GM18498 (cell line): ENCODE data around the gene CEP126.
A peak's percentile ranks its signal among the peaks of the same experiment; 100 is the strongest.
"Not testable (repeated sequence)": the region's sequence is repeated elsewhere in the genome, so short reads cannot be mapped to it uniquely, and the experiment has no call there.

Source experiments
- ATAC-seq: cut with Tn5 transposase; IDR thresholded peaks from one replicate; pipeline ENCODE4 v1.9.1; 2021; ENCODE audit warnings: mild to moderate bottlenecking, moderate library complexity; ENCODE audit not compliant: unreplicated experiment

CEP126 gene

GRCh38 chr11:101931692-101932091, 16.9 kb downstream of the CEP126 start:
- ATAC-seq, result no peak

DNA sequence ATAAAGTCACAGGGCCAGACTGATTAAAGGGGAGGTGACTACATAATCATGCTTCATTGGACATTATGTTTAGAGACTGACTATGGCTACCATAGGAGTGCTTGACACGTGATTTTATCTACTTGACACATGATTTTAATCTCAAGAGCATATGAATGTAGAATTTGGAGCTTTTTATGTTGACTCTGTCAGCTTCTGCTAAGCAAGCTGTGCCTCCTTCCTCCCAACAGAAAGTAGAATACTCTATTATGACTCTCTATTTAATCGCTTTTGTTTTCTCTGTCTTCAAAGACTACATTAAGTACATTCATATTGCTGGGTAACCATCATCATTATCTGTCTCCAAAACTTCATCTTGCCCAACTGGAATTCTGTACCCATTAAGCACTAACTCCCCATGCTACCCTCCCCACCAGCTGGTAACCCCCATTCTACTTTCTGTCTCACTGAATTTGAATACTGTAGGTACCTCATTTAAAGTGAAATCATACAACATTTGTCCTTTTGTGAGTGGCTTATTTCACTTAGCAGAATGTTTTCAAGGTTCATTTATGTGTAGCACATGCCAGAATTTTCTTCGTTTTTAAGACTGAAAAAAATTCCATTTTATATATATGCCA, 26.2 kb downstream of the CEP126 start:
- no peak for ATAC-seq

DNA sequence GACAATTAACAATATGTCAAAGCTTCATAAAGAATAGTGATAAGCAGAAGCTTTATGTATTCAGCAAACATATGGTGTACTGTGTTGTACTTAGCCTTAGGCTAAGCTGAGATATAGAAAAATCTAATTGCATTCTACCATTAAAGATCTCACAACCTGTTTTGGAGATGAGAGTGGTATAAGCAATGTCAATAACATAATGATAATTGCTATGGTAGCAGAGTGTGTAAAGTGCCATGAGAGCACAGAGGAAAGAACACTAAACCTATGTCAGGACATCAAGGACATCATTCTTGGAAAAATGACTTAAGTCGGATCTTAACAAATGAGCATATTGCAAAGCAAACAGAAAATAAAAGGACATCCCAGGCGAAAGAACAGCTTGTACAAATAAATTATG, 30.1 kb downstream of the CEP126 start:
- no peak for ATAC-seq

- no peak for ATAC-seq
Observed at GRCh38 chr11:101945448-101945847, 30.6 kb downstream of the CEP126 start.

DNA sequence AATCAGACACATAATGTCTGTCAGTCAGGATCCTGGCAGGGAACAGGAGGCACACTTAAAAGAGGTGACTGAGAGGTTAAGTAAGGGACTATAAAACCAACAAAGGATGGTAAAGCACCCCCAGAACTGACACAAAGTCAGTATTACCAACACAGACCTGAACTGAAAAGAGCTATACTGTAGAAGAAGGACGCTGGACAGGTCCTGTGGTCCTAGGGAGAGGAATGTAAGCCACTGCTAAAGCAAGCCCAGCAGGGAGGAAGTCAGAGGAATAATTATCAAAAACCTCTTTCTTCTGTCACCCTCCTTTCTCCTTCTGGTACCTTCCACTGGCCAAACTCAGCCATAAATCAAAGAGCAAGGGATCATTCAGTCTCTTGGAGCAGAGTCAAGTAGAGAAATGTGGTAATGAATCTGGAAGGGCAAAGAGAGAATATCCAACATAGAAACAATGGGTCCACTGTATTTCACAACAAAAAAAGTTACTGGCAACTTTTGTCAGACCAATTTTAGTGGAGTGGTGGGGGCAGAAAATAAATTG, 34.9 kb downstream of the CEP126 start:
- no peak for ATAC-seq

DNA sequence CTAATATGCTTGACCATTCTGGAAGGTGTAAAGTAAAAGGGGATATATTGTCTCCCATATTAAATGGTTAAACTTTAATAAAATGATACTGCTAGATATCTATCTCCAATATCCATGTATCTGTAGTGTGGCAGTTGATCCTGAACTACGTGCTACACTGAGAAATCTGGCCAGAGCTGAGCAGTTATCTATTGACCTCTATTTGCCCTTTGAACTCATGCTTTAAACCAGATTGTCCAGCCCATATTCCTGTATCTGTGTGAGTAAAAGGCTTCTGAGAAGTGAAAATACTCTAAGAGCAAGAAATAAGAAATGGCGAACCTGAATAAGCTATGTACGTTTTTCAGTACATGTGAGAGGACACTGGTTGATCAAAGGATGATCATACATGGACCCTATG, 40.5 kb downstream of the CEP126 start:
- no peak for ATAC-seq

DNA sequence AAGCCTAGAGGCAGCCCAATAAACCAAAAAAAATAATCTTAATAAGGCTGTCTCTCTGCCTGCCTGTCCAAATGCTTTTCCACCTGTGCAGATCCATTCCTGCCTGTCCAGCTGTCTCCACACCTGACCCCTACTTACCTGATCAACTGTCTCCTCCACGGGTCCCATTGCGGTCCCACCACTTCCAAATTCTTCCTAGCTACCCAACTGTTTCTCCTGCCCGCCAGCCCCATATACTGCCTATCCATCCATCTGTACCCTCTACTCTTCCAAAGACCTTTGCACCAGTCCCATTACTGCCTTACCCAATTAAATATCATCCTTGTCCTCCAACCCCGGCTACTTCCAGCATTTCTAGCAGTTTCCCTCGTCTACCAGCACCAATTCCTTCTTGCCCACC, 40.9 kb downstream of the CEP126 start:
- no peak for ATAC-seq

- ATAC-seq, result no peak
Observed at GRCh38 chr11:101960231-101960630, 45.4 kb downstream of the CEP126 start.

- not testable (repeated sequence) for ATAC-seq
Observed at GRCh38 chr11:101964200-101964599, 49.4 kb downstream of the CEP126 start.

DNA sequence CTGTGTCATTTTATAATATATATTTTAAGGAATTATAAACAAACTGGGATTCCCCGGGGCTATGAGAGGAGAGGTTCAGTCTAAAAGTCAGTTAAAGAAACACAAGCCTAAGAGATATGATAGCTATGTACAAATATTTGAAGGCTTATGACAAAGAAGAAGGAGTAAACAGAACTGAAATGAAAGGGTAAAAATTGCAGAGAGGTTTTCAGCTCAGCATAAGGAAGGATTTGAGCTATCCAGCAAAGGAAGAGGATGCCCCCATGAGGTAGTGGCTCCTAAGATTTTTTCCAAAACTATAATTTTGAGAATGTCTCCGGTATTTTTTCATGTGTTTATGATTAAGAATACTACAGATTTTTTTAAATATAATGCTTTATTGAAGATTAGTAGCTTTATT, 59.4 kb downstream of the CEP126 start:
- no peak for ATAC-seq

GRCh38 chr11:101974771-101975170, 60.0 kb downstream of the CEP126 start:
- no peak for ATAC-seq

- ATAC-seq, result no peak
Observed at GRCh38 chr11:101975734-101976133, 60.9 kb downstream of the CEP126 start.

GRCh38 chr11:101987370-101987769, 72.6 kb downstream of the CEP126 start:
- ATAC-seq, result no peak

- no peak for ATAC-seq
Observed at GRCh38 chr11:101993172-101993571, 78.4 kb downstream of the CEP126 start.

GRCh38 chr11:101994052-101994469, 79.3 kb downstream of the CEP126 start:
- not testable (repeated sequence) for ATAC-seq

DNA sequence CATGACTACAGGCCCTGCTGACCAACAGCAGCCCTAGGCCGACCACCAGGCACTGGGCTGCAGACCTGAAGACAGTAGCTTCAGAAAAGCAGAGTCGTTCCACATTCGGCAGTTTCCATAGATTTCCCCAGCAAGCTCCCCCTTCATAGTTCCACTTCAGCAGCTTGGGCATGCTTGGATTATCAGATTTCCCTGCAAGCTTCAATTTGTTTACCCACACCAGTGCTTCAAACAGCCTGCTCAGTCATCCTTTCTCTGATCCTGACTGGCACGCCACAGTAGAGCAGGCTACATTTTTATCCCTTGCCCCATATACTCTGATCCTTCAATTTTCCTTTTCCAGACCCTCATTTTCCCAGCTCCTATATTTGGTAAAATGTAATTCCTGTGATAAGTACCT, 81.3 kb downstream of the CEP126 start:
- no peak for ATAC-seq

DNA sequence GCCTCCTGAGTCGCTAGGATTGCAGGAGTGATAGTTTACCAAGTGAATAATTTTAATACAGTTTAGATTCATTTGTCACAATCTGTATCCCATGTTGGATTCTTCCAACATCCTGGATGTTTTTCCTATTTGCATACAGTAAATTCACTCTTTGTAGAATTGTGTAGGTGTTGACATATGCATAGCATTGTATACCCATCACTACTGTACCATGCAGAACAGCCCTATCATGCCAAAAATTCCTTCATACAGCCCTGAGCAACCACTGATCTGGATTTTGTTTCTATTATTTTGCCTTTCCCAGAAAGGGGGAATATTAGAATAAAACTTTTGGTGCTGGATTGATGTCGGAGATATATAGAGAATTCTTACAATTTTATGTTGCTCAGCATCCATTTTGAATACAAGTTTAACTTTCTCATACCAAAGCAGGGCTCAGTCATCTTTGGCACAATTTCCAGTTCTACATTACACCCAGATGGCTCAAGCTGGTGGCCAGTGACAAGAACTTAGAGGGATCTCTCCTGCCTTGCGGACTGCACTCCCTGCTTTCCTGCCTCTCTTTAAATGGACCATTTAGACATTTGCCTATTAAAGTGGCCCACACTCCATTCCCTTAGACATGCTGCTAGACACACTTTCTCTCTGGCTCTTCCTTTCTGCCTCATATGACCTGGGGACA, 87.0 kb downstream of the CEP126 start:
- no peak for ATAC-seq

GRCh38 chr11:102004220-102004619, 89.4 kb downstream of the CEP126 start:
- no peak for ATAC-seq

- no peak for ATAC-seq
Observed at GRCh38 chr11:102005306-102005705, 90.5 kb downstream of the CEP126 start.

- ATAC-seq, result no peak
Observed at GRCh38 chr11:102006835-102007566, 92.2 kb downstream of the CEP126 start.

DNA sequence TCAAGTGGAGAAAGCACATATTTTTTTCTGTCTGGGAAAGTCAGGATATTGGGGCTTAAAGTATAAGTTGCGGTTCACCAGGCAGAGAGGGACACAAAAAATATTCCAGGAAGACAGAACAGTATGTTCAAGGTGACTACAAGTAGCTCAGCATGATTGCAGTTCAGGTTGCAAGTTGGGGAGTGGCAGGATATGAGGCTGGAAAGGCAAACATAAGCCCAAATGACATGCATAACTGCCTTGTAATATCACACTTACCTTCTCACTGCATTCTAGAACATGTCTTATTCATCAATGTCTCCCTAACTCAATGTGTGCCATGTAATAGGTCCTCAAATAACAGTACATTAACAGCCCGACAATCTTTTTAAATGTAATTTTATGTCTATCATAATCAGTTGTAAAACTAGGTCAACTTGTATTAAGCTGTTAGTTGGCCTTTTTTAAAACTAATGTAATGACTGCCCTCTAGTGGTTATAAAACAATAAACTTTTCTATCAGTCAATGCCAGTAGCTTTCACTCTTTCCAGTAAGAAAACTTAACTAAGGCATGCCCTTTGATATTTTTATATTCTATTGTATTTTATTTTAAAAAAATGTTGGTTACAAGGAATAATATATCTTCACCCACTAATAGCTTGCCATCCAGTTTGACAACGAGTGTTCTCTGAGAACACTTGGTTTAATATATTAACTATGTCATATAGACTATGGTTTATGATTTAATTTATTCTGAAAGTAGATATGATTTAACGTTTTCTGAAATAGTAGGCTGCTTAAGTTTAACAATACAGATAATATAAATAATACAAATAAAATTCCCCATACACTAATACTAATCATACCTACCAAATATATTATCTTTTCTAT, 93.0 kb downstream of the CEP126 start:
- peak; percentile 77 for ATAC-seq
